Fibroblast of skin of left quadriceps (primary cell): ENCODE results near the gene TGIF2.
"Not testable (repeated sequence)": the region's sequence is repeated elsewhere in the genome, so short reads cannot be mapped to it uniquely, and the experiment has no call there.

ENCODE experiments used
- DNase-seq, 2 experiments: peaks; one replicate each; pipeline ENCODE4 v3.0.0-alpha.2; 2013; ENCODE audit warnings: low read depth in 2 of 2

Gene TGIF2

DNA sequence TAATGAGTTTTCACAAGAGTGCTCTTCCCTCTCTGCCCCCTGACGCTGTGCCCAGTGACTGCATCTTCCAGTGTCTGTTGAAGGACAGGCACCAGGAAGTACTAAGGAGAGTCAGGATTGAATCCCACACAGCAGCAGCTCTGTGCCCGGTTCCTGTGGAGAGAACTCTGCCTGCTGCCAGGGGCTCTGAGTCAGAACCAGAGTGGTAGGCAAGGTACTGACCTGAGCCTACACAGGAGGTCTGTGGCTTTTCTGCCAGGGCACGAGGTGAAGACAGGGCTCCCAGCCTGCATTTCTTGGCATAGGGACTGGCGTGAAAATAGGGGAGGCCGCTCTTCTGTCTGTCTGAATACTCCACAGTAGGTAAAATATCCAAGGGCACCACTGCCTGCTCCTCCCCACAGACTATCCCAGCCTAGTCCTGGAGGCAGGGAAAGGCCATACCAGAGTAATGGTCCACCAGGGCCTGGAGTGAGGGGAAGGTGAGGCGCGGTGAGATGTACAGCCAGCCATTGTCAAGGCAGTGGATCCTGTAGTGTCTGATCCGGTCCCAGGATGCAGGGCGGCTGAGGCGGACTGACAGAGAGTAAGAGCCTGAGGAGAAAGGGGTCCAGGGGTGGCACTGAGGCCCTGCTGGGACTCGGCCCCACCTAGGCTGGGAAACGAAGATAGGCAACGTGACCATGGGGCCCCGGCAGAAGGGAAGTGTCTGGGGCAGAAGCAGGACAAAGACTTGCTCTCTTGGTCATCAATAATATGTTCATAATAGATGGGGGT, 41.6 kb downstream of the TGIF2 start:
- no peak for DNase-seq

DNA sequence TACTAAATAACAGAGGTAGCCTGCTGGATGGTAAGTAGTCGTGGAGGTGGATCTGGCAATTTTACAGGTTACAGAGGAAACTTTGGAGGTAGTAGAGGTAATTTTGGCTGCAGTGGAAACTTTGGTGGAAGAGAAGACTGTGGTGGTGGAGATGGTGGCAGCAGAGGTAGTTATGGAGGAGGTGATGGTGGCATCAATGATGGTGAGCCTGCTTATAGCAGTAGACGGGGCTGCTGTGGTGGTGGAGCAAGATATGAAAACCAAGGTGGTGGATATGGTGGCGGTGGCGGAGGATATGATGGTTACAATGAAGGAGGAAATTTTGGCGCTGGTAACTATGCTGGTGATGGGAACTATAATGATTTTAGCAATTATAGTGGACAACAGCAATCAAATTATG, 47.5 kb downstream of the TGIF2 start:
- no peak for DNase-seq

DNA sequence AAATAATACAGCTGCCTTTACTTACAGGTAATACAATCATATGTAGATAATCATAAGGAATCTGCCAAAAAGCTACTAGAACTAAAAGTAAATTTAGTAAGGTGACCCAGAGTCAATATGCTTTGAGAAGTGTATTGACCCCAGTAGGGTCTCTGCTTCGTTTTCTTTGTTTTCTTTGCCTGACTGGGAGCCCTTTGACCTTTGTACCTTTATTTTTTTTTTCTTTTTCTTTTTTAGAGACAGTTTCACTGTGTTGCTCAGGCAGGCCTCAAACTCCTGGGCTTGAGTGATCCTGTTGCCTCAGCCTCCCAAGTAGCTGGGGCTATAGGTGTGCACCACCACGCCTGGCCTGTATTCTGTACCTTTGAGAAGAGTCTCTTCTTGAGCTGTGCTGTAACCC, 50.0 kb downstream of the TGIF2 start:
- no peak for DNase-seq

DNA sequence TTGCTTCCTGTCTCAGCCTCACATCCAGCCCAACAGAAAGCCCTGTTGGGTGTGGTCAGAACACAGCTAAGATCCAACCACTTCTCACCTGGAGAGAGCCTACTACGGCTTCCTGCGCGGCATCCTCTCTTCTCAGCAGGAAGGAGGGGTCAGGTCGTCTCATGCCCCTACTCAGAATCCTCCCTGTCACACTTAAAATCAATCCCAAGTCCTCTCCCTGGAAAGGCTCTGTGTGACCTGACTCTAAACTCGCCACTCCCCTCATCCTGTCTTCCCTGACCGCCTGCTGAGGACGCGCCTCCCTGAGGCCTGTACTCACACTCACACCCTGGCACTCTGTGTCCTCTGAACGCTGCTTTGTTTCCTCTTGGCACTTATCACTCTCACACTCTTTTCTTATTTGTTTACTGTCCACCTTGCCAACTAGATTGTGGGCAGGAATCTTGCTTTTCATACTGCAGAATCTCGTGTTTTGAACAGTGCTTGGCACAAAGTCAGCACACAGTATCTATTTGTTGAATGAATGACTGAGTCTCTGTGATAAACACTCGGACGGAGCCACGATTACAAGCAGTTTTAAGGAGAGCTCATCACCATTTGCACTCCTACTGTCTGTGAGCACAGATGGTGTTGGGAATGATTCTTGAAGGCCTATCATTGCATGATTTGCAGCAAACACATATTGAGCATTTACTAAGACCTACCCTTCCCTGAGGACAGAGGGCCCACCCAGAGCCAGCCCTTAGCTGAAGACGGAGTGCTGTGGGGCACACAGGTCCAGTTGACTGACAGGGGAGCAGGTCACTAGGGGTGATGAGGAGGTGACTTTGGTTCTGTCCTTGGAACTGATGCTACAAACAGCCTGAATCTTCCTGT, 50.9 kb downstream of the TGIF2 start:
- DNase-seq: no peak

DNA sequence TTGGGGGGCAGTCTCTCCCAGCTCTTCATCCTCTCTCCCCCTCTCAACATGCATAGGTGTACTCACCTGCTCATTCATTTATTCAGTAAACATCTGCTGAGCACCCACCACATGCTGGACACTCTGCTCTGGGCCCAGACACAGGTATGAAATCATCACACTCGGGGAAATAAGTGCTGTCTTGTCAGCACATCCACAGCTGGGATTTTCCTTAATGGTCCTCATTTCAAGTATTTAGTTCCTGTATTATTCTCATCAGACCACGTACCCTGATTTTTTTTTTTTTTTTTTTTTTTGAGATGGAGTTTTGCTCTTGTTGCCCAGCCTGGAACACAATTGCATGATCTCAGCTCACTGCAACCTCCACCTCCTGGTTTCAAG, 51.5 kb downstream of the TGIF2 start:
- DNase-seq: no peak

DNA sequence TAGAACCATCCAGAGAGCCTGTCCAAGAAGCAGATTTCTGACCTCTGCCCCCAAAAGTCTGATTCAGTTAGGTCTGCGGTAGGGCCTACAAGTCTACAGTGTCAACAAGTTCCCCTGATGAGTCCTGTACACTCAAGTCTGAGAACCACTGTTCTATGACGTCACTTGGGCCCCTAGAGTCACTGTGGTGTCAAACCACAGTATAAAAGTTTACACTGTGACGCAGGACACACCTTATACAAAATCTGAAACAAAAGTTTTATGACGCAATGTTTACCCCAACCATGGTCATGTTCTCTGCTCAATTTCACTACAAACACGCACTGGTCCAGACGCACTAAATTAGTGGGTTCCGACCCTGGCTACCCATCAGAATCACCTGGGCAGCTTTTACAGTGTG, 54.7 kb downstream of the TGIF2 start:
- no peak for DNase-seq

DNA sequence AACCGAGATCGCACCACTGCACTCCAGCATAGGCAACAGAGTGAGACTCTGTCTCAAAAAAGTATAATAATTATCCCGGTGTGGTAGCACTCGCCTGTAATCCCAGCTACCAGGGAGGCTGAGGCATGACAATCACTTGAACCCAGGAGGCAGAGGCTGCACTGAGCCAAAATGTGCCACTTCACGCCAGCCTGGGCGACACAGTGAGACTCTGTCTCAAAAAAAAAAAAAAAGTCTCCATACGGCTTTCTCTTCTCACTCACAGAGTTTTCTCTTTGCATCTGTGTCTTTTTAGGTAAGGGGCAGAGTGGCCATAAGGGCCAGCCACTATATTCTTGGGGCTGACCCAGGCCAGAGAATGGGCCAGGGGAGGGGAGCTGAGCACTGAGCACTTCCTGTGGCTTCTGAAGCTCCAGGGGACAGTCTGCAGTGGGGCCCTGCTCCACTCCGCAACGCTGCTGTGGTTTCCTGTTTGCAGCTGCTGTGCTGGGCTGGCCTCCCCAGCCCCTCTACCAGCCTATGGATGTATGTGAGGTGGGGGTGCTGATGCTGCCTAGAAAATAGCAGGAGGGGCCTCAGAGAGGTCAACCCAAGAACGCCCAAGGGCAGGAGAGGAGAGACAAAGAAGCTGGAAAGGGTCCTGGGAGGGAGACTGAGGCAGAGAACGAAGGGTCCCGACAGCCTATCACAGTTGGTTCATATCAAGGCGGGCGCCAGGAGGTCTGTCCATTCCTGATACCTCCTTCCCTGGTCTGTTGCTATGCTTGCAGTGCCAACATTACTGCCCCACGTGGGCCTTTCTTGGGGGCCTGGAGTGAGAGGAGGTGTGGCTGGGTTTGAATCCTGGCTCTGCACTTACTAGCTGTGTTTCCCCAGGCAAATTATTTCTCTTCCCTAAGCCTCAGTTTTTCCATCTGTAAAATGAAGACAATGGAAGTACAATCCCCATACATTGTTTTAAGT, 56.6 kb downstream of the TGIF2 start:
- no peak for DNase-seq

DNA sequence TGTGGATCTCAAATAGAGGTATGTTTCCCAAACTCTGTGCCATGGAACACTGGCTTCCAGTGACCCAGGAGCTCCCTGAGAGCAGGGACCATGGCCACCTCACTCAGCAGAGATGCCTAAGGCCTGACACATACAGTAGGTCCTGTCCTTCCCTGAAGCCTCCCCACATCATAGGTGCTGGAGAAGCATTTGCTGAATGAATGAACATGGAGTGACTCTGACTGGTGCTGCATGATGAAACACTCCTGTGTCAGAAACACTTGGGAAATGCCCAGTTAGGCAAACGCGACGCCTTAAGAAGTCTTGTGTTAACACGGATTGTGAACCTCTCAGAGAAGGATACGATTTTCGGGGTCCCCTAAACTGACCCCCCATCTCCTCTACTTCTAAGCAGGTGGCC, 58.2 kb downstream of the TGIF2 start:
- no peak for DNase-seq

DNA sequence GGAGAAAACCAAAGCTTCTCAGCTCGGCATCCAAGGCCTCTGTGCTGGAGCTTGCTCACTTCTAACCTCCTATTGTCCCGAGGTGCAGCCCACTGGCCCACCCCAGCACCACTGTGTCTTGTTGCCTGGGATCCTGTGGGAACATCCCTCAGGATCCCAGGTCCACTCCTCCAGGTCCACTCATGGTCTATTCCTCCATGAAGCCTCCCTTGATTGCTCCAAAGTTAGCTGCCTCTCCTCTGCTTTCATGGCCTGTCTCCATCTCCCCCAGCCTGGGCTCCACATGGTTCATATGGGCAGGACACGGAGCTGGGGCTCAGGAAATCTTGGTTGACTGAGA, 58.7 kb downstream of the TGIF2 start:
- DNase-seq: no peak

DNA sequence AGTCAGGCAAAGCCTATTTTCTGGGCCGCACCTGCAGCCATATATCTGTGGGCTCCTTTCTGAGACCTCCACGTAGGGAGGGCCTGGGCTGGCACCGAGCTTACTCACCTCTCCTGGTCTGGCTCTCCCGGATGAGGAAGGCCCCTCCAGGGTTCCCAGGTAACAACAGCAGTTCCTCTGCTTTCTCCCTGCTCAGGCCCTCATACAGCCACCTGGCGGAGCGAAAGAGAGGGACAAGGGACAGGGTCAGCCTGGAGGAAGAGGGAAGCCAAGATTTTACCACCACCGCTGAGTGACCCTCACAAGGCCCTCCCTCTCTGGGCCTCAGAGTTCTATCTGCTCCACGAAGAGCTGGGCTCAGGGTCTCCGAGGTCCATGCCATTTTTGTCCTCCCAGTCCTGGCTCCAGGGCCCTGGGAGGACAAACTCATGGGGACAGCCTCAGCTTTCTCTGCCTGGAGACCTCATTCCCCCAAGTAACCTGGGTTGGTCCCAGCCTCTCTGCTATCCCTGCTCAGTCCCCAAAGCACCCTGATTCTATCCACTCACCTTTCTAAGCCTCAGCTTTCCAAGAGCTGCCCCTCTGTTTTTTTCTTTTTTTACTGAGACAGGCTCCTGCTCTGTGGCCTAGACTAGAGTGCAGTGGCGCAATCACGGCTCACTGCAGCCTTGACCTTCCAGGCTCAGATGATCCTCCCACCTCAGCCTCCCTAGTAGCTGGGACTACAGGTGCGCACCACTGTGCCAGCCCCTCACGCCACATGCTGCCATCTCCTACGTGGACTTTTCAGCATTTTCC, 59.3 kb downstream of the TGIF2 start:
- no peak for DNase-seq

DNA sequence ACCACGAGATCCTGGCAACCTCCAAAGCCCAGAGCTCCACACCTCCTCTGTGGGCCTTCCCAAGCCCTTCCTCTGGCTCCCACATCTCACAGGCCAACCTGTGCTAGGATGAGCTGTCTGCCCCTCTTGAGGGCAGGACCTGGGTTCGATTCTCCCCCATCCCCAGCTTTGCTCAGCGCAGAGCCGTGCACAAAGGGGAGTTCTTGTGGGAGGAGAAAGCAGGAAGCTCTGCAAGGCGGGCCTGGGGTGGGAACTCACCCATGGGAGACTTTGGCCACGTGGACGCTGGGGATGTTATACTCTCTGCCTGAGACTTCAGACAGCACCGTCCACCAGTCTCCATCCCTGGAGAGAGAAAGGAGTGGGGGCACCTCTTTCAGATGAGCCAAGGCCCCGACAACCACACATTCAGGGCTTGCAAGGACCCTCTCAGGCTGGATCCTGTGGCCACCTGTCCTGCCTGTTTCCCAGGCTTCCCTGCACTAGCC, 59.9 kb downstream of the TGIF2 start:
- DNase-seq: no peak

DNA sequence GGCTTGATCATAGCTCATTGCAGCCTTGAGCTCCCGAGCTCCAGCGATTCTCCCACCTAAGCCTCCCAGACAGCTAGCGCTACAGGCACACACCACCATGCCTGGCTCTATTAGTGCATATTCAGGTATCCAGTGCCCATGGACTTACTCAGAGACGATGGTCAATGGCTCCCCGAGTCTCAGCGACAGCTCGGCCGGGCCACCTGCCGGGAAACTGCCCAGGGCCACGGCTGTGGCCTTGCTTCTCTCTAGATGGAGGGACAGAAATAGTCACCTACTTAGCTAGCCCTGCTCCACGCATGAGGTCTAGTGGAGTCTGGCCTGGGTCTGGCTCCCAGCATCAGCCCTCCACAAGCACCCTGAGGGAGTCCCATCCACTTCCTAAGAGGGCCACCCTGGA, 60.9 kb downstream of the TGIF2 start:
- no peak for DNase-seq

DNA sequence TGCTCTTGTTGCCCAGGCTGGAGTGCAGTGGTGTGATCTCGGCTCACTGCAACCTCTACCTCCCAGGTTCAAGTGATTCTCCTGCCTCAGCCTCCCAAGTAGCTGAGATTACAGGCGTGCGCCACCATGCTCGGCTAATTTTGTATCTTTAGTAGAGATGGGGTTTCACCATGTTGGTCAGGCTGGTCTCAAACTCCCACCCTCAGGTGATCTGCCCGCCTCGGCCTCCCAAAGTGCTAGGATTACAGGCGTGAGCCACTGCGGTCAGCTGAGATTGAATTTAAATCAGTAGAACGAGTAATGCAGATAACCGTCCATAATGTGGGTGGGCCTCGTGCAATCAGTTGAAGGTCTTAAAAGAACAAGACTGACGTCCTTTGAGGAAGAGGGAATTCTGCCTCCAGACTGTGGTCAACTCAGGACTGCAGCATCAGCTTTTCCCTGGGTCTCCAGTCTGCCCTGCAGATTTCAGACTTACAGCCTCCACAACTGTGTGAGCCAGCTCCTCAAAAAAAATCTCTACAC, 65.5 kb downstream of the TGIF2 start:
- not testable (repeated sequence) for DNase-seq

DNA sequence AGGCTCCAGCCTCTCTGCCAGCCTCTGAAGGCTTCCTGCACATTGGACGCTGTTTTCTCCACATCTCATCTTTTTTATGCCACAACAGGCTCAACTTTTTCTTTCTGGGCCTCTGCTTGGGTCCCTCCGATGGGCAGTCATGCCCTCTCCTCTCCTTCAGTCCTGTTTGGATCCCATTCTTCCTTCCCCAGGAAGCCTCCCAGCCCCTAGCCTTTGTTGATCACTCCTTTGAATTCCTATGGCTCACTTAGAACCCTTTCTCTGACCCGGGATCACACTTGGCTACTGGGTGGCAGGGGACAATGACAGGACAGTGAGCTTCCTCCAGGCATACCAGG, 68.1 kb downstream of the TGIF2 start:
- no peak for DNase-seq

DNA sequence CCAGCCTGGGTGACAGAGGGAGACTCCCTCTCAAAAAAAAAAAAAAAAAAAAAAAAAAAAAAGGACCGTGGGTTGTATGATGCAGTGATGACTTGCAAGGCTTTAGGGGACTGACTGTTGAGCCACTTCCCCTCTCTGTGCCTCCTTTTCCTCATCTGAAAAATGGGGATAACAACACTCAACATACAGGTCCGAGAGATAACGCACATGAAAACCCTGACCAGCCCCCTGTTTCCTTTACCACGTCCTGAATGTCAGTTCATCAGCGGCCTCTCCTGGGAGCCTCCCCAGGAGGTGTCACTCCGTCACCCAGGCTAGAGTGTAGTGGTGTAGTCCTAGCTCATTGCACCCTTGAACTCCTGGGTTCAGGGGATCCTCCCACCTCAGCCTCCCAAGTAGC, 68.7 kb downstream of the TGIF2 start:
- DNase-seq: no peak
